HL-60 (cell line): ENCODE results near the gene SPAG7.

Experiments used
- GABPA ChIP-seq: IDR thresholded peaks from 2 replicates; pipeline ENCODE4 v1.6.1; 2012; ENCODE audit warnings: low read depth
- POLR2AphosphoS5 ChIP-seq: IDR thresholded peaks from 2 replicates; pipeline ENCODE4 v1.6.1; 2012; ENCODE audit warnings: low read depth
- TF ChIP-seq, protein P1 (sequence below): IDR thresholded peaks from one replicate; pipeline ENCODE4 v1.5.1; 2011; ENCODE audit warnings: low read length, control low read depth, inconsistent platforms; ENCODE audit not compliant: insufficient read depth

DNA sequence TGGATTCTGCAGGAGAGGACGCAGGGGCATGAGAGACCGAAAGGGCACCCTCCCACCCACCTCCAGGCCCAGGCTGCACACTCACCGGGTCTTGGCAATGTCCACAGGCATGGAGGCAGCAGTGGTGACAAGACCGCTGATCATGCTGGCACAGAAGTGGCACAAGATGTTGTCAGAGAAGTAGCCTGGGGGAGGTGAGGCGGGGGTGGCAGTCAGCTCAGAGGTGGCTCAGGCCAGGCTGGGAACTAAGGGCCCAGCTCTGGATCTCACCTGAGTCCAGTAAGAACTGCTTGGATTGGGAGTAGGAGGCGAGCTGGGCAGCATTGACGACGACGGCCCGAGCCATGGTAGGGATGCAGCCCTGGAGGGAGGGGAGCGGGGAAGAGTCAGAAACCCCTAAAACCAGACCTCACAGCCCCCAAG lies 29.5 kb downstream of the SPAG7 start:
- TF ChIP-seq, protein P1, sequence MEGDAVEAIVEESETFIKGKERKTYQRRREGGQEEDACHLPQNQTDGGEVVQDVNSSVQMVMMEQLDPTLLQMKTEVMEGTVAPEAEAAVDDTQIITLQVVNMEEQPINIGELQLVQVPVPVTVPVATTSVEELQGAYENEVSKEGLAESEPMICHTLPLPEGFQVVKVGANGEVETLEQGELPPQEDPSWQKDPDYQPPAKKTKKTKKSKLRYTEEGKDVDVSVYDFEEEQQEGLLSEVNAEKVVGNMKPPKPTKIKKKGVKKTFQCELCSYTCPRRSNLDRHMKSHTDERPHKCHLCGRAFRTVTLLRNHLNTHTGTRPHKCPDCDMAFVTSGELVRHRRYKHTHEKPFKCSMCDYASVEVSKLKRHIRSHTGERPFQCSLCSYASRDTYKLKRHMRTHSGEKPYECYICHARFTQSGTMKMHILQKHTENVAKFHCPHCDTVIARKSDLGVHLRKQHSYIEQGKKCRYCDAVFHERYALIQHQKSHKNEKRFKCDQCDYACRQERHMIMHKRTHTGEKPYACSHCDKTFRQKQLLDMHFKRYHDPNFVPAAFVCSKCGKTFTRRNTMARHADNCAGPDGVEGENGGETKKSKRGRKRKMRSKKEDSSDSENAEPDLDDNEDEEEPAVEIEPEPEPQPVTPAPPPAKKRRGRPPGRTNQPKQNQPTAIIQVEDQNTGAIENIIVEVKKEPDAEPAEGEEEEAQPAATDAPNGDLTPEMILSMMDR = no peak
- TF ChIP-seq POLR2AphosphoS5 = no peak
- no peak for TF ChIP-seq GABPA
